Fibroblast of skin of right biceps (primary cell): ENCODE data around the gene COL16A1.

Experiments used
- DNase-seq: peaks from one replicate; pipeline ENCODE4 v3.0.0-alpha.2; 2013

The COL16A1 gene

DNA sequence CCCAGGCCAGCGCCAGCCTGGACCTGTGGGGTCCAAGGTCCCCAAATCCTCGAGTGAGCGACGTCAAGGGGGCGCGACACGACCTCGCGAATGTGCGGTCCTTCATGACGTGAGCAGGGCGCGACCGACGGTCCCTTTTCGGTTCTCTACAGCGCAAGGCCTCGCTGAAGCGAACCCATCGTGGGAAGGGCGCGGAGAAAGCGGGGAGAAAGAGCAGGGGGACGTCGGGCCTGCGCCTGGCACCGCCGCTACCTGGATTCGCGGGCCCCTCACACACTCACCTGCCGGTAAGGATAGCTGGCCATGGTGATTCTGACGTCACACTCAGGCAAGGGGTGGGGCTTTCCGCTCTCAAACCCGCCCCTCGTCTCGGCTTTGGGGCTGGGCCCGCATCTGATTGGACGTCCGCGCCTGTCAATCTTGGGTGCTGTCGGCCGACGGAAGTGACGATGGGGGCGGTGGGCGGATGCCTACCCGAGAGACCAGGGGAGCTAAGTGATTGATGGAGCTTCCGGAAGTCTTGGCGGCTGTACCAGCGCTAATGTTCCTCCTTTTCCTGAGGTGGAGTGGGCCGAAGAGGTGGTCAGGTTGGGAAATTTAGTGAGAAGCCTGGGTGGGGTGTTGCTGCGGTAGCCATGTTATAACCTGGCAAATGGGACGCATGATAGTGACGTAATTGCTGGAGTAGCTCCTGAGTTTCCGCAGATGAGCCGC is 59.1 kb downstream of the COL16A1 start, which contains the start of gene PEF1:
Gene PEF1 (minus strand): TSS at position 317 of the 714 bp plus-strand sequence. CDS start 12 bp downstream, at position 305.
- peak; percentile 98 for DNase-seq

DNA sequence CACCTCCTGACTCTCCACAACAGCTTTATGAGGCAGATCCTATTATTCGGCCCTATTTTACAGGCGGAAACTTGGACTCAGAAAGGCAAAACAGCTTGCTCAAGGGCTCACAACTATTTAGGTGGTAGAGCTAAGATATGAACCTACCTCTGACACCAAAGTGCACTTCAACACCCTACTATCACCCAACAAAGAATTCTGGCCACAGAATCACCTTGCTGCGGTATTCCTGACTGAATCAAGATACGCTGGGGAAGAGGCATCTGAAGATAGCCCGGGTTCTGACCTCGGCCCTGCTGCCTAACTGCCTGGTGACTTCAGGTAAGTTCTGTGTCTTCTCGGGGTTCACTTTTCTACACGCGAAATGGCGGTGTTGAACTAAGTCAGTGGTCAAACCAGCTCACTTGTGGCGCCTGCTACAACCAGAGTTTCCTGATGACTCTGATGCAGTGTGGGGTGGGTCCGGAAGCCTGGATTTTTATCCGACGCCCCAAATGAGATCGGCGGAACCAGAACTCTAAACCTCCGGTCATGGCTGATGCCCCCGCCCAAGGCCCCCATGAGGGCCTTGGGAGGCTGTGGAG is 59.7 kb downstream of the COL16A1 start:
- no peak for DNase-seq

DNA sequence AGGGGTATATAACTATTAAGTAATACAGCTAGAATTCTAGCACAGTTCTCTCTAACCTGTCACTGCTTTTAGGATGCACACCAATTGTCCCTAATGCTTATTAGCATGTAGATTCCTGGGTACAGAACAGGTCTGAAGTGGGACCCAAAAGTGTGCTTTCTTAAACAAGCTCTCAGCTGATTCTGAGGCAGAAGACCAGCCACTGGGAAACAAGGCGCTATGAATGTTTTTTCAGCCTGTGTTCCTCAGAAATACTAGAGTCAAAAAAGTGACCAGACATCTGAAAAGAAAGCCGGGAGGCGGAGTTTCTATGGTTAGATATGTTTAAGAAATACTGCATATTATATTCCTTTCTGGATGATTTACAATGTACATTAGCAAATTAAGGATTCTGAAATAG is 60.9 kb downstream of the COL16A1 start:
- no peak for DNase-seq

DNA sequence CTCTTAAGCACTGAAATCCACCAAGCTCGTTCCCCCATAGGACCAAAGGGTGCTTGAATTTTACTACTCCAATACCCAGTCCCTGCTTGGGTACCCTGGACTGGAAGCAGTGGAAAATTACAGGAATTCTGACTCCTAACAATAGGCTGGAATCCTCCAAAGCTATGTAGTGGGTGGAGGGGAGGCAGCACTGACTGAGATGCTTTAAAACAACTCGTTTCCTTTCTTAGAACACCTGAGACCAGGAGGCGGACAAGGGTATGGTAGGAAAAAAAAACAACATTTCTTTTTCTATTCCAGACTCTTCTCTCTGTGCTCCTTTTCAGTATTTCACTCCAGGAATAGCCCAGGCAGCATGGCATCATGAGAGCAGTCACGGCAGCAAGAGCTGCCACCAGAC is 61.5 kb downstream of the COL16A1 start:
- DNase-seq = no peak

DNA sequence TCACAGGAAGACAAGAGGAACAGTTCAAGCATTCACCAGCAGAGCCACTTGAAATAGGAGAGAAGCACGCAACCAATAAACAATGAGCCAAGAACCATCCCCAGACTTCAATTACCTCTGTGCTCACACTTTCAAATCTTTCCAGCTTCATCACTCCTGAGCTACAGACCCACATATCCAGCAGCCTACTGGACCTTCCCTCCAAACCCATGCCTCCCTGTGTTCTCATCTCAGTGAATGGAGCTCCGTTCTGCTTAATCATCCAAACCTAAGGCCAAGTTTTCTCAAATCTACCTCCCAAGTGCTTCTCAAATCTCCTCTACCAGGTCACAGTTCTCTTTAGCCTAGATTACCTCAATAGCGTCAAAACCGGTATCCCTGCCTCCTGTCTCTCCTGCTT is 62.9 kb downstream of the COL16A1 start:
- no peak for DNase-seq

DNA sequence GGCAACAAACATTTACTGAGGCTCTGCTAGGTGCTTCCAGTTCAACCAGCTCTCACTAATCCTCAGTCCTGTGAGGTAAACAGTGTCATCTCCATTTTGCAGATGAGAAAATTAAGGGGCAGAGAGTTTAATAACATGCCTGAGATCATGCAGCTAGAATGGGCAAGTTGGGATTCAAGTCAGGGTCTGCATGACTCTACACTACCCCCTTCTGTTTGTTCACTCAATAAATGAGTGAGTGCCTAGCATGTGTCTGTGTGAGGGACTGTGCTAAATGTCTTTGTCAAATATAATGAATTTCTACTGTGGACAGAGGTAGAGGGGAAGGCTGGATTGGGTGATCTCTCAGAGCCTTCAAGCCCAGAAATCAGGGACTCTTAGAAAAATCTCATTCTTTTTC is 63.6 kb downstream of the COL16A1 start:
- DNase-seq = no peak

DNA sequence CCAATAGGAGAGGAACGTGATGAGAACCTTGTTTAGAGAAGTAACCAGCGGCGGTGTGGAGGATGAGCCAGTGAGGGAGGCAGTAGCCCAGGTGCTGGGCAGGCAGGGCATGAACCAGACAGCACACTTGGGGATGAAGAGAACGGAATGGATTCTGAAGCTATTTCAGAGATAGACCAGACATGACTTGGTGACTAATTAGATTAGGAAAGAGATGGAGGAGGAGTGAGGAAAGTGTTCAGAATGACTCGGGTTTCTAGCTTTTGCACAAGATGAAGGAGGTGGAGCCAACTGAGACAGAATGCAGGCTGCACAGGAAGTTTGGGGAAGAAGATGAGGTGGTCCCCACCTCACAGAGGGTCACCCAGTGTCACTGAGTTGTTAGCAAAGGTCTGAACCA is 64.3 kb downstream of the COL16A1 start:
- peak; percentile 62 for DNase-seq

DNA sequence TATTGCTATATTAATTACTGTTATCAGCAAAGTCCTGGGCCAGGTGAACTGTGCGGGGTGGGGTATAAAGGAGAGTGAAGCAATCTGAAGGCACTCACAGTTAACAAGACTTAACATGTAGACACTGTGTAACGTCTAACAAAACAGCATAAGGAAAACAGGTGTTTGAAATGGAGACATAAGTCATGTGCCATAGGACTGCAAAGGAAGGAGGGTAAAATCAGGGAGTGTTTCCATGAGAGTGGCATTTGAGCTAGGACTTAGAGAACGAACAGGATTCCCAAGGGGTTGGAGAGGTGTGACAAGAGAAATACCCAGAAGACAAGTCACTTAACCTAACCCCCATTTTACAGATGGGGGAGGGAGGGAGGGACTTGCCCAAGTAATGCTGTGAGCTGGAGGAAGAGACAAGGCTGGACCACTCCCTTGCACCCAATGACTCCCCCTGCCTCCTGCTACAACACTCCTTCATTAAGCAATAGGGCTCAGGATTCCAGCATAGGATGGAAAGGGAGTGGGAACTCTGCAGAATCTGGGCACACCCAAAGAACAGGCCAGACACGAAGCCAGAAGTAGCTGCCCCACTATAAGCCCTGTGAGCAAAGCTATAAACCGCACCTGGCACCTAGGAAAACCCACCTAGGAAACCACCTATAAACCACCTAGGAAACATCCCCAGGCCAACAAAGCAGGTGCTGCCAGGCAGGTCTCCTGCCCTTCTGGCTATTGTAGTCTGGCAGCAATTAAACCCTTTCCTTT is 65.7 kb downstream of the COL16A1 start:
- no peak for DNase-seq

DNA sequence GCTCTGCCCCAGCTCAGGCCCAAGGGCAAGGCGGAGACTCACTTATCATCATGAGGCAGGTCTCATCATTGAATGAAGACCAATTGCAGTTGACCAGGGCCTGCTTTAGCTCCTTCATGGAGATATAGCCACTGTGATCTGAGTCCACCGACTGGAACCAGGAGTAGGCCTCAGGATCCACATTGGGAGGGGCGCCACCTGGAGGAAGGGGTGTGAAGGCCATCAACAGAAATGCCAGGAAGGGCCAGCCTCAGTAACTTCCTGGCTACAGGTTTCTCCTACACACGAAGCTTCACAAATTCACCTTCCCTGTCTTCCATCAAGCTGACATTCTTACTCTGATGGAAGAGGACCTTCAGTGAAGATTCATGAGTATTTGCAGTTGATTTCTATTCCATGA is 70.7 kb downstream of the COL16A1 start:
- DNase-seq = peak; percentile 16

DNA sequence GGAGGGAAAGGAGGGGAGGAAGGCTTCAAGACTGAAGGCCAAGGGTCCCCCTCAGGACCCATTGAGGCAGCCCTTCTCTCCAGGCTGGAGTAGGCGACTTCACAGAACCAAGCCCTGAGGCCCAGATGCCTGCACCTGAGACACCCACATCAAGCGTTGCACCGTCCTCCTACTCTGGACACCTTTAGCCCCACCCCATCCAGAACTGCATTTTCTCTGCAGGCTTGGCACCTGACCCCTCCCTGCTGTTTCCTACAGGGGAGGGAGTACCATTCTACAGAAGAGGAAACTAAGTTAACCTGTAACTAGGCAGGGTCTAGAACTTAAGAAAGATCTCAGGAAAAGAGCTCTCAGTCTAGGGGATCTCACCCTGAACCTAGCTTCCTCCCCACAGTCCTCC is 71.2 kb downstream of the COL16A1 start:
- DNase-seq = no peak

DNA sequence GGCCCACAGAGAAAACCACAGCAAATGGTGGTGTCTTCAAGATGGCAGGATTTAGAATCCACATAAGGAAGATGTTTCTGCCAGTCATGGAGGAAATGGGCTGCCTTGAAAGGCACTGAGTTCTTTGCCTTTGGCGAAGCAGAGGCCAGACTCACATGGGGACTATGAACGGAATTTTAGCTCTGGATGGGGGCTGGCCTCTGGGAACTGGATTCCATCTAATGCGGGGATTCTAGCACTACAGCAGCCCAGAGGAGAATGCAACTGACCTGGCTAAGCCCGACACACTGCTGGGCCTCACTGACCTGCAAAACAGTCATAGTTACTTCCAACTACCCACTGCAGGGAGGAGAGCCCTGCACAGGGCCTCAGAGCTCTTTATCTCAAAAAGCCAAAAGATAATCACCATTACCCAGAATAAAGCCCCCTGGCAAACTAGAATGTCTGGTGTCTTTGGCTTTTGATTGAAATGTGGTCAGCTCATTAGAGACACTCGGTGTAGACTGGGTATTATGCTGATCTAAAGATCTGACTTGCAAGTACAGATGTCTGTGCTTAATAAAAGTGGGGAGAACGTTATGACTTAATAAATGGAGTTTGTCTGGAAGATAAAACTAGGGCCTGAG is 74.8 kb downstream of the COL16A1 start:
- DNase-seq = no peak

DNA sequence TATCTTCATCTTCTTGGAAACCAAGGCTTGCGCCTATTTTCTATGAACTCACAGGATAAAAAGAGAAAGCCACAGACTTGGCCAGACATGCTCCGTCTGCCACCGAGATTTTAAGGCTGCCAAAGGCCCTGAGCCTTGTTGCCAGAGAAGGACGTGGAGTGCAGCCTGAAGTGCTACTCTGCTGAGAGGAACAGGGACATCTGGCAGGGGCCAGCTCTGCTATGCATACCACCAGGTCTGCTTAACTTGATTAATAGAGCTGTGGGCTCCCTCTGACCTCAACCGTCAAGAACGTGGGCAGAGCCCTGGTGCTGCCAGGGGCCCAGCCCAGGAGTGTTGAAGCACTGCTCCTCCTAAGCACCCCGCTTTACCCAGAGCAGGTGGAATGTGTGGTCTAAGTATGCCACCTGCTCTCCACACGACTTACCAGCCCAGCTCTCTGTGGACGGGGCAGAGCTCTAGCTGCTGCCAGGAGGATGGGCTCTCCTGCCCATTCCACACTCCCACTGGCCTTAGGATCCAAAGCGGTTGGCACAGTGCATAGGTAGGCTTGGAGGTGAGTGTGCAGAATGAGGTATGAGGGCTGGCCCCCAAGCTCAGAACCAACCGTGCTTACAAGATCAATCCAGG is 75.8 kb downstream of the COL16A1 start:
- DNase-seq = no peak

DNA sequence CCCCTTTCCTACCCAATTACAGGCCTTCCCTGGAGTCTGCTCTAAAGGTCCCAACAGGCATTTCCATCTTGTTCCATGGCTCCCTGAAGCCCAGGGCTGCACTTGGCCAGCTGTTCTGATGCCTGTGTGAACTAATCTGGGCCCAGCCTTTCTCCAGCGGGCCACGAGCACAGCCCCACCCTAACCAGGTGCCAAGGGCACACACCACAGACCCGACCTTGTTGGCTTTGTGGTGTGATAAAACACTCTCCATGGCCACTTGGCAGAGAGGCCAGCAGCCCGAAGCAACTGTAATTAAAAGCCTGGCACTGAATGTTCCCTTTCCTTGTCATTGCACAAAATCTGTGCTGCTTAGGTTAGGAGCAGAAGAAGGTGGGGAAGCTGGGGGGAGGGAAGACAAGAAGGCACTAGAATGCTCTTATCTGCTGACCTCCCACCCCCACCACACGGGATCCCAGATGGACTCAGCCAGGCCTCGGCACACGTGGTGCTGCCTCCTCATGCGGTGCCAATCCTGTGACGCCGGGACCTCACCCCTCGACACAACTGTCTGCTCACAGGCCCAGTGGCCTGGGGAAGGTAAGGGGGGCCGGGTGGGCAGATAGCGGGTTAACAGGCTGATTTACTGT is 76.4 kb downstream of the COL16A1 start:
- DNase-seq = no peak

DNA sequence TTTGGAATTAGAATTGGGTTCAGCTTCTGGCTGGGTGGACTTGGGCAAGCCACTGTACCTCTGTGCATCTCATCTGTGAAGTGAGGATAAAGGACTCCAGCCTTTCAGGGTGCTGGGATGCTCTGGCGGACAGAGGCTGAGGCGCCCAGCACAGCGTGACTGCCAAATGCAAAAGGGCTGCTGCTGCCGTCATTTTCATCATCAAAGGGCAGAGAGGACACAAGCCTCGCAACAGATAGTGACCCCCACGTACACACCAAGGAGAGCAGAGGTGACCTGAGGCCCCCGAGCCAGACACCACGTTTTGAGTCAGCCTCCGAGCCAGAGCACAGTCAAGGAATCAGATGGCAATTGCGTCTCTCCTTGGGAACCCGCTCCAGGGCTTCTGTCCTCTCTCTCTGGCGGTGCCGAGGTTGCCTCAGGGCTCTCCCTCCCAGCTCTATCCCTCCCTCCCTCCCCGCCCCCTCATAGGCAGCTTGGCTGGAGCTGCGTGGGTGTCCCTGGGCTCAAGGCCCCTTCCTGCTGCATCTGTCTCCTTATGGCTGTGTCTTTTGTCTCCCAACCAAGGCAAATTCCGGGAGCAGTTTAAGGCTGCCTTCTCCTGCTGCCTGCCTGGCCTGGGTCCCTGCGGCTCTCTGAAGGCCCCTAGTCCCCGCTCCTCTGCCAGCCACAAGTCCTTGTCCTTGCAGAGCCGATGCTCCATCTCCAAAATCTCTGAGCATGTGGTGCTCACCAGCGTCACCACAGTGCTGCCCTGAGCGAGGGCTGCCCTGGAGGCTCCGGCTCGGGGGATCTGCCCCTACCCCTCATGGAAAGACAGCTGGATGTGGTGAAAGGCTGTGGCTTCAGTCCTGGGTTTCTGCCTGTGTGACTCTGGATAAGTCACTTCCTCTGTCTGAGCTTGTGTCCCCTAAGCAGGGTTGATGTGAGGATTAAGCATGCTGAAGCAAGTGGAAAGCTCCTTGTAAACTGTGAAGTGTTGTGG is 77.3 kb downstream of the COL16A1 start:
- peak; percentile 29 for DNase-seq

DNA sequence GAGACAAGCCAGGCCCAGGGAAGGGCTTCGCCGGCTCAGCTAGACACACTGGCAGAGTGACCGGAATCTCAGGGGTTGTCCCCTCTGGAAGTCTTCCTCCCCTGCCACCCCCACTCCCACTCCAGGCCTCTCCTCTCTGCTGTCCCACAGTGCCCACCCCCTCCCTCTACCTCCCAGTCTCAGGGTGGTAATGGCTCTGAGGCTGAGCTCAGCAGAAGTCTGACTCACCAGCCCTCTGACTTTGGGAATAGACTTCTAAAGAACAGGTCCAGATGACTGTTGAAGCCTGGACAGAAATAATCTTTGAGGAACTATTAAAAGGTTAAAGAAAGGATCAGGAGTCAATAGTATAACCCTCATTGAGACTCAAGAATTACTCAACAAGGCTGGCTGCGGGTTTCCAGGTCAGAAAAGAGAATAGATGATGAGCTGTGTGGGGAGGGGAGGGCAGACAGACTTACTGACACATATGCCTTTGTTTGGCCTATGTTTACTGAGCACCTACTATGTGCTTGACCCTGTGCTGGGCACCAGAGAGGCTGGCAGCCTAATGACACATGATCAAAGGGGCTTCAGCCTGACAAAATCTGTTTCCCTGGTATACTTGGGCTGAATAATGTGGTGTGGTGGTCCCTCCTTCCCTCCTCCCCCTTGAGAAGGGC is 78.1 kb downstream of the COL16A1 start:
- DNase-seq = peak; percentile 69

DNA sequence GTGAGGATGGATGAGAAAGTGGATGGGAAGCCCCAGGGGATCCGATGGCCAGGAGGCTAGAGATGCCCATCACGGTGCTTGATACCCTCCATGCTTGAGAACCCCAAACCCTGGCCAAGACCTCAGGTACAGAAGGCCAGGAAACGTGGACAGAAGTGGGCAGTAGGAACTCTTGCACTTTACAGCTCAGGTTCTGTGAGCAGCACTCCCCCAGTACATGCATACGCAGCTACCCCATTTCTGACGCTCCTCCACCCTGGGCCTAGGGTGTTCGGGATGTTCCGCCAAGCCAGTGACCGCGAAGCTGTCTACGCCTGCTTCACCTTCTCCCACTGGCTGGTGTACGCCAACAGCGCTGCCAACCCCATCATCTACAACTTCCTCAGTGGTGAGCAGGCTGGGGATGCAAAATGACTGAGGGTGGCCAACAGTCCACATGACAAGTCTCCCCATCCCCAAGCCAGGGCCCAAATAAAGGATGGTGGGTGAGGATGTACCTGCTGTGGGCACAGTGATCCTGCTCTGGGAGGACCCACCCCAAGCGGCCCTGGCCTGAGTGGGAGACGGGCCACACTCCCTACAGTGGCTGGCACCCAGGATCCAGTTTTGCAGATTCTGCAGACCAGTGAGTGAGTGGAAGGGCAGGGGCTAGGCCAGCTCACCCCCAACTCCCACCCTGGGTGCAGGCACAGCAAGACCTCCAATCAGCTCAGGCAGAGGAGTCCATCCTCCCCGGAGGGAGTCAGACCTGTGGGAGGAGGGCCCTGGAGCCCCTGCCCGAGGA is 78.9 kb downstream of the COL16A1 start:
- DNase-seq = no peak

DNA sequence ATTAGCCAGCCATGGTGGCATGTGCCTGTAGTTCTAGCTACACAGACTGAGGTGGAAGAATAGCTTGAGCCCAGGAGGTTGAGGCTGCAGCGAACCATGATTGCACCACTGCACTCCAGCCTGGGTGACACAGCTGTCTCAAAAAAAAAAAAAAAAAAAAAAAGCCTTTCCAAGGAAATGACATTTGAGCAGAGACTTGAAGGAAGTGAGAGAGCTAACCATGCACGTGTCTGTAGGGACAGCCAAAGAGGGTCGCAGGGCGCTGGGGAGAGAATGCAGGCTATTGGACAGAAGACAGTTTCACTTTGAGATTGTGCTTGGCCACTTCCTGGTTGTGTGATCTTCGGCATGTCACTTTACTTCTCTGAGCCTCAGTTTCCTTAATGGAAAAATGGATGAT is 79.5 kb downstream of the COL16A1 start:
- no peak for DNase-seq

DNA sequence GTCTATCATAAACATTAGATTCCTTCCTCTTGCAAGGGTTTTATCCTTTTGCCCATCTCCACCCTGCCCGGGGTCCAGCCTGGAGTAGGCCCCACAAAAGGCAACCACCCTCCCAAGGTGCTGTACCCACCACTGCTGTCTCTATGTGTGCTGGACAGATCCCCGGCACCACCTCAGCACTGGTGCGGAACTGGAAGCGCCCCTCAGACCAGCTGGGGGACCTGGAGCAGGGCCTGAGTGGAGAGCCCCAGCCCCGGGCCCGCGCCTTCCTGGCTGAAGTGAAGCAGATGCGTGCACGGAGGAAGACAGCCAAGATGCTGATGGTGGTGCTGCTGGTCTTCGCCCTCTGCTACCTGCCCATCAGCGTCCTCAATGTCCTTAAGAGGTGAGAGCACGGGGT is 80.5 kb downstream of the COL16A1 start:
- no peak for DNase-seq

DNA sequence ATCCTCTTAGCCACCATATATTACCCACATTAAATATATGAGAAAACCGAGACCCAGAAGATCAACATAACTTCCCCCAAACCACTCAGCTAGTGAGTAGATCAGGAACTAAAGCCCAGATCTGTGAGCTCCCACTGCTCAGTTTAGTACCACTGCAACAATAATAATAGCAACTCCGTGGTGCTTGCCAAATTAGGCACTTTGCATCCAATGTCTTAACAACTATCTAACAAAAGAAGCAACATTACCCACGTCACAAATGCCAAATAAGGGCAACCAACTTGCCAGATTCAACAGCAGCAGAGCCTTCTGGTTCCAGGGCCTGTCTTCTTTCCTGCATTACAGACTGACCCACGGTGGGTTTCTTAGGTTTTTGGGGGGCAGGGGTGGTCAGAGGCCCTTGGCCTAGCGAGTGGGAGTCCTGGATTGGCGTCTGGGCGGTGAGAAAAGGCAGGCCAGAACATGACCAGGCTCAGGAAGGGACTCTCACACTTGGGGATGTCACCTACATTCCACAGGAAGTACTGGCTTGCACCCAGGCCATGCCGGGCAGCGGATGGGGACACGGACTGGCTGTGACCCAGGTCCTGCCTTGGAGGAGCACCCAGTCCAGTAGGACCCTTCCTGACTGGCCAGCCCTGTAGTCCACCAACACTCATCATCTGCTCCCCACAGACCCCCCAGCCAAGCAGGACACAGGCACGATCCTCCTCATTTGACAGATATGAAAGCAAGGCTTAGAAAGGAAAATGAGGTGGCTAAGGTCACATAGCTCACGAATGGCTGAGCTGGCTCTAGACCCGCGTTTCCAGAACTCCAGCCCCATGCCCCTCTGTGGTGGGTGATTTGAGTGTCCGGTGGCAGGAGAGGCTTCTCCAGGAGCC is 81.7 kb downstream of the COL16A1 start:
- DNase-seq = no peak
